ENCODE results near the gene PAX6.

GRCh38 chr11:31807799-31808667 is 3.1 kb downstream of the PAX6 start:
- TF ChIP-seq CTCF (IDR thresholded peaks at IDR 0.05) (no peak), POLR2AphosphoS5 (IDR thresholded peaks at IDR 0.05) (no peak), POLR2A (IDR thresholded peaks at IDR 0.05) (no peak)
